GM10248 (cell line): ENCODE data around the gene GRAMD1C.

Source experiments
- CTCF ChIA-PET: fragments of 300-600 bp; sonication (Branson Sonifier 250); formaldehyde crosslinking; extraction: SDS; loops from one replicate; lab custom pipeline; 2021; ENCODE audit warnings: antibody characterized with exemption; lab: Yijun Ruan, JAX
- POLR2A ChIA-PET: fragments of 350-650 bp; sonication (Branson Sonifier 250); formaldehyde crosslinking; extraction: SDS; loops from one replicate; lab custom pipeline; 2020; ENCODE audit warnings: antibody characterized with exemption; lab: Yijun Ruan, JAX
- DNase-seq: peaks from one replicate; pipeline ENCODE4 v3.0.0; 2012; ENCODE audit errors: extremely low spot score
- CTCF ChIP-seq: IDR thresholded peaks from 2 replicates; pipeline ENCODE4 v1.5.1; 2012; ENCODE audit warnings: mild to moderate bottlenecking, low read depth; ENCODE audit errors: extremely low read depth, missing control alignments, control extremely low read depth

Gene GRAMD1C

GRCh38 chr3:113953677-113954076 is 115.1 kb downstream of the GRAMD1C start:
- DNase-seq, result no peak
- CTCF ChIA-PET, result interaction anchor here (1.4 kb wide), 1 partner anchor 129 kb away, joined by 3 read pairs; no protein-coding TSS in a partner anchor
- POLR2A ChIA-PET, result no interaction called here
- TF ChIP-seq CTCF, result no peak

- CTCF ChIA-PET, result no interaction called here
- TF ChIP-seq CTCF, result no peak
- DNase-seq, result no peak
- POLR2A ChIA-PET, result no interaction called here
Measured at GRCh38 chr3:113954091-113954685, 115.6 kb downstream of the GRAMD1C start.

- TF ChIP-seq CTCF, result no peak
- DNase-seq, result no peak
- POLR2A ChIA-PET, result no interaction called here
- CTCF ChIA-PET, result interaction anchor here (2.7 kb wide), 1 partner anchor 50 kb away, joined by 9 read pairs; no protein-coding TSS in a partner anchor
Measured at GRCh38 chr3:113963879-113964278, 125.3 kb downstream of the GRAMD1C start.

- POLR2A ChIA-PET, result no interaction called here
- no peak for DNase-seq
- TF ChIP-seq CTCF, result no peak
- CTCF ChIA-PET, result interaction anchor here (1.6 kb wide), 1 partner anchor 14 kb away, joined by 3 read pairs; no protein-coding TSS in a partner anchor
Measured at GRCh38 chr3:113966172-113966571, 127.6 kb downstream of the GRAMD1C start.

GRCh38 chr3:113968986-113969385 is 130.4 kb downstream of the GRAMD1C start:
- TF ChIP-seq CTCF, result no peak
- ChIA-PET CTCF (interaction anchor here (1.7 kb wide), 1 partner anchor 13 kb away, joined by 3 read pairs; no protein-coding TSS in a partner anchor), POLR2A (no interaction called here)
- DNase-seq, result no peak

GRCh38 chr3:113977822-113978221 is 139.2 kb downstream of the GRAMD1C start:
- no peak for DNase-seq
- TF ChIP-seq CTCF, result no peak
- ChIA-PET POLR2A (no interaction called here), CTCF (interaction anchor here (1.6 kb wide), 1 partner anchor 9 kb away, joined by 5 read pairs; no protein-coding TSS in a partner anchor)
